SK-N-SH treated with all-trans-retinoic acid at 6 μM for 48 hours (cell line): Measurements from ENCODE around the gene C11orf65.

Experiments
- ATAC-seq: fragments of 200-7000 bp; cut with Tn5 transposase; 3 replicates; pipeline ENCODE4 v1.9.1; 2020; ENCODE audit warnings: mild to moderate bottlenecking, moderate library complexity
- ARNTL ChIP-seq: fragments of 450-650 bp; formaldehyde crosslinking; IDR thresholded peaks from 2 replicates; pipeline ENCODE4 v1.5.0; 2020; ENCODE audit warnings: low read depth, mild to moderate bottlenecking, moderate library complexity, borderline replicate concordance
- BACH2 ChIP-seq: fragments of 250-450 bp; sonication (Bioruptor Pico); IDR thresholded peaks from 2 replicates; pipeline ENCODE4 v1.9.0; 2021; ENCODE audit warnings: mild to moderate bottlenecking, borderline replicate concordance
- CREB5 ChIP-seq: fragments of 250-450 bp; sonication (Bioruptor Pico); IDR thresholded peaks from 2 replicates; pipeline ENCODE4 v1.5.1; 2020; ENCODE audit warnings: low read depth, mild to moderate bottlenecking, moderate library complexity
- CSDC2 ChIP-seq: fragments of 250-450 bp; sonication (Bioruptor Pico); IDR thresholded peaks from 2 replicates; pipeline ENCODE4 v1.5.0; 2020; ENCODE audit warnings: mild to moderate bottlenecking, moderate library complexity
- CSRNP3 ChIP-seq: fragments of 250-450 bp; sonication (Bioruptor Pico); IDR thresholded peaks from 2 replicates; pipeline ENCODE4 v1.5.1; 2021; ENCODE audit warnings: mild to moderate bottlenecking, moderate library complexity
- ESRRG ChIP-seq: fragments of 250-450 bp; sonication (Bioruptor Pico); IDR thresholded peaks from 2 replicates; pipeline ENCODE4 v1.6.1; 2021; ENCODE audit warnings: mild to moderate bottlenecking
- GLIS3 ChIP-seq: fragments of 250-450 bp; sonication (Bioruptor Pico); IDR thresholded peaks from 2 replicates; pipeline ENCODE4 v1.5.0; 2020; ENCODE audit warnings: mild to moderate bottlenecking, moderate library complexity
- ISL1 ChIP-seq: fragments of 250-450 bp; sonication (Bioruptor Pico); IDR thresholded peaks from 2 replicates; pipeline ENCODE4 v2.1.2; 2022; ENCODE audit warnings: mild to moderate bottlenecking, moderate library complexity
- OSR1 ChIP-seq: fragments of 250-450 bp; sonication (Bioruptor Pico); IDR thresholded peaks from 2 replicates; pipeline ENCODE4 v1.8.0; 2022; ENCODE audit warnings: moderate library complexity, mild to moderate bottlenecking, inconsistent platforms
- PATZ1 ChIP-seq: fragments of 250-450 bp; sonication (Bioruptor Pico); IDR thresholded peaks from 2 replicates; pipeline ENCODE4 v1.8.0; 2020; ENCODE audit warnings: mild to moderate bottlenecking, moderate library complexity, borderline replicate concordance
- POU6F1 ChIP-seq: fragments of 250-450 bp; sonication (Bioruptor Pico); IDR thresholded peaks from 2 replicates; pipeline ENCODE4 v1.8.0; 2021; ENCODE audit warnings: low read depth, mild to moderate bottlenecking, moderate library complexity, borderline replicate concordance
- PPARA ChIP-seq: fragments of 250-450 bp; sonication (Bioruptor Pico); IDR thresholded peaks from 2 replicates; pipeline ENCODE4 v1.5.0; 2020; ENCODE audit warnings: mild to moderate bottlenecking, borderline replicate concordance
- RARB ChIP-seq: fragments of 250-450 bp; sonication (Bioruptor Pico); IDR thresholded peaks from 2 replicates; pipeline ENCODE4 v1.8.0; 2021; ENCODE audit warnings: mild to moderate bottlenecking, moderate library complexity
- TCF4 ChIP-seq: fragments of 250-450 bp; sonication (Bioruptor Pico); IDR thresholded peaks from 2 replicates; pipeline ENCODE4 v1.8.0; 2021; ENCODE audit warnings: mild to moderate bottlenecking, moderate library complexity, borderline replicate concordance
- TOX ChIP-seq: fragments of 250-450 bp; sonication (Bioruptor Pico); IDR thresholded peaks from 2 replicates; pipeline ENCODE4 v1.8.0; 2021; ENCODE audit warnings: mild to moderate bottlenecking, moderate library complexity, borderline replicate concordance
- ZC3H10 ChIP-seq: fragments of 250-450 bp; sonication (Bioruptor Pico); IDR thresholded peaks from 2 replicates; pipeline ENCODE4 v1.5.1; 2021; ENCODE audit warnings: mild to moderate bottlenecking, moderate library complexity
- ZFP3 ChIP-seq: fragments of 250-450 bp; sonication (Bioruptor Pico); IDR thresholded peaks from 2 replicates; pipeline ENCODE4 v1.5.0; 2020; ENCODE audit warnings: mild to moderate bottlenecking, moderate library complexity
- ZFP30 ChIP-seq: fragments of 450-650 bp; formaldehyde crosslinking; IDR thresholded peaks from 2 replicates; pipeline ENCODE4 v1.5.0; 2022; ENCODE audit warnings: mild to moderate bottlenecking, moderate library complexity
- ZNF565 ChIP-seq: fragments of 450-650 bp; formaldehyde crosslinking; conservative IDR thresholded peaks from 2 replicates; pipeline ENCODE4 v1.5.0; 2020; ENCODE audit warnings: low read depth, mild to moderate bottlenecking, moderate library complexity
- ZNF70 ChIP-seq: fragments of 450-650 bp; formaldehyde crosslinking; IDR thresholded peaks from 2 replicates; pipeline ENCODE4 v1.5.0; 2020; ENCODE audit warnings: mild to moderate bottlenecking, moderate library complexity
- ZNF8 ChIP-seq: fragments of 450-650 bp; formaldehyde crosslinking; IDR thresholded peaks from 2 replicates; pipeline ENCODE4 v1.5.0; 2020; ENCODE audit warnings: mild to moderate bottlenecking, moderate library complexity

C11orf65 gene

GRCh38 chr11:108370315-108370714 lies 97.0 kb downstream of the C11orf65 start:
- no peak for TF ChIP-seq TOX (CRISPR knock-in tag)
- no peak for TF ChIP-seq GLIS3 (CRISPR knock-in tag)
- TF ChIP-seq BACH2 (CRISPR knock-in tag), result no peak
- TF ChIP-seq ZFP3, result no peak
- no peak for TF ChIP-seq OSR1 (CRISPR knock-in tag)
- TF ChIP-seq CSDC2, result no peak
- TF ChIP-seq ZNF70 (CRISPR knock-in tag), result no peak
- TF ChIP-seq ESRRG (CRISPR knock-in tag), result no peak
- TF ChIP-seq TCF4, result no peak
- TF ChIP-seq ZNF8, result no peak
- TF ChIP-seq ARNTL (CRISPR knock-in tag), result no peak
- ATAC-seq, result no peak

- TF ChIP-seq CREB5 (CRISPR knock-in tag), result no peak
- no peak for ATAC-seq
Observed at GRCh38 chr11:108369064-108369463, 98.3 kb downstream of the C11orf65 start.

- TF ChIP-seq ESRRG (CRISPR knock-in tag), result no peak
- no peak for TF ChIP-seq PATZ1 (CRISPR knock-in tag)
- TF ChIP-seq ARNTL (CRISPR knock-in tag), result no peak
- TF ChIP-seq ZFP30 (CRISPR knock-in tag), result no peak
- TF ChIP-seq ZNF70 (CRISPR knock-in tag), result no peak
- TF ChIP-seq TCF4, result no peak
- ATAC-seq, result no peak
Observed at GRCh38 chr11:108368134-108368533, 99.2 kb downstream of the C11orf65 start.

GRCh38 chr11:108364159-108364558 lies 103.2 kb downstream of the C11orf65 start:
- TF ChIP-seq ARNTL (CRISPR knock-in tag) (no peak), ZNF565 (CRISPR knock-in tag) (no peak), TCF4 (no peak), CREB5 (CRISPR knock-in tag) (no peak), ZNF70 (CRISPR knock-in tag) (no peak), ZFP30 (CRISPR knock-in tag) (no peak), ISL1 (no peak), TOX (CRISPR knock-in tag) (no peak), POU6F1 (no peak), RARB (no peak), PPARA (CRISPR knock-in tag) (no peak), GLIS3 (CRISPR knock-in tag) (no peak)
- peak; percentile 36; the same call in 1 of the 3 replicates for ATAC-seq

- ATAC-seq, result no peak
- TF ChIP-seq CREB5 (CRISPR knock-in tag) (no peak), ARNTL (CRISPR knock-in tag) (no peak), ZNF8 (no peak), TOX (CRISPR knock-in tag) (no peak), BACH2 (CRISPR knock-in tag) (no peak), OSR1 (CRISPR knock-in tag) (no peak), PATZ1 (CRISPR knock-in tag) (no peak), CSRNP3 (CRISPR knock-in tag) (no peak), POU6F1 (no peak), RARB (no peak), ZC3H10 (CRISPR knock-in tag) (no peak), ZFP30 (CRISPR knock-in tag) (no peak), ZNF70 (CRISPR knock-in tag) (no peak)
Observed at GRCh38 chr11:108351468-108351867, 115.9 kb downstream of the C11orf65 start.
